Esophagus mucosa (tissue), 1 donor: ENCODE results near the gene RAB8A. TPM values are rescaled to one million over a fixed set of nuclear protein-coding genes. Genes with fewer than 3 reads are reported as not detected.
A peak's percentile ranks its signal among the peaks of the same experiment; 100 is the strongest.
"Not testable (repeated sequence)": the region's sequence is repeated elsewhere in the genome, so short reads cannot be mapped to it uniquely, and the experiment has no call there.

Source experiments
- ATAC-seq: fragments of 200-7000 bp; cut with Tn5 transposase; one replicate; pipeline ENCODE4 v1.9.1; 2020
- total RNA-seq: library from RNA; stranded (reverse); gene quantifications from one replicate; pipeline ENCODE4 v1.2.4, GENCODE V29; 2023
- donor health status: DM: yes; HTN: yes; CAD: no.

Gene RAB8A
- total RNA-seq, 1 donor from 2014 or later: 57.9 TPM

DNA sequence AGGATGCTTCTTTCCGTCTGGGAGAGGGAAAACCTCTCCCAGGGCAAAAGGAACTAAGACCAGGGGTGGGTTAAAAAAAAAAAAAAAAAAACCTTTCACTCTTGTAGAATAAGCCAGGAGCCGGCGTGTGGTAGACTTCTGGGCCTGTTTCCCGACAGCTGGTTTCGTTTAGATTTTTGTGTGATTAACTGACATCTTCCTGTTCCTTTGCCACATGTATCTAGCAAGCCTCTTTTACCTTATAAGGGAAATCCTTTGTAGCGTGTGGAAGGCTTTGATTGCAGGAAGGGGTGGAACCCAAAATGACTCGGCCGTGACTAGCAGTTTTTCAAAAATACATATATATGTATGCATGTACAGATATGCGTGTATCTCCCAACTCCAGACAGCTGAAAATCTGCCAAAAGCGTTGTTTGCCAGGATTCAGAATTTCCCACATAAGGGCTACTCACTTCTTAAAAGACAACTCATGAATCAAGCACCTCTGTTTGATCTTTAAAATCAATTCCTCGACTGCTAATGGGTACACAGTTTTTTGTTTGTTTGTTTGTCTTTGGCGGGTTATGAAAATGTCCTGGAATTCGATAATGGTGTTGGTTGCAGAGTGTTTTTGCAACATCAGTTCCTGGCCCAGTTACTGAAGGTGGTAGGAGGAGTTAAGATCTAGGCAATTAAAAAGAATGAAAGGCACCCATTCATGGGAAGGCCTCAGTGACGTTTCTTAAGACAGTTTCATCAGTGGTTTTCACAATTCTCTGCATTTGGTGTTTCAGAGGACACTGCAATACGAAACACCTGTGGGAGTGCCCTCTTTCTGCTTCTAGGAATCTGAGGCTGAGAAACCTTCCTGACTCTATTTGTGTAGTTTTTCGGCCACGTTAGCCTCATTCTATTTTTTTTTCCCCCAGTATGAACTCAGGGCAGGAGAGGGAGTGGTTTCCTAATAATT is 32.7 kb upstream of the RAB8A start:
- ATAC-seq: peak; percentile 32

- no peak for ATAC-seq
These were observed 27.5 kb upstream of the RAB8A start for GRCh38 chr19:16084067-16084685.

- ATAC-seq: no peak
These were observed 26.6 kb upstream of the RAB8A start for GRCh38 chr19:16085115-16085514.

DNA sequence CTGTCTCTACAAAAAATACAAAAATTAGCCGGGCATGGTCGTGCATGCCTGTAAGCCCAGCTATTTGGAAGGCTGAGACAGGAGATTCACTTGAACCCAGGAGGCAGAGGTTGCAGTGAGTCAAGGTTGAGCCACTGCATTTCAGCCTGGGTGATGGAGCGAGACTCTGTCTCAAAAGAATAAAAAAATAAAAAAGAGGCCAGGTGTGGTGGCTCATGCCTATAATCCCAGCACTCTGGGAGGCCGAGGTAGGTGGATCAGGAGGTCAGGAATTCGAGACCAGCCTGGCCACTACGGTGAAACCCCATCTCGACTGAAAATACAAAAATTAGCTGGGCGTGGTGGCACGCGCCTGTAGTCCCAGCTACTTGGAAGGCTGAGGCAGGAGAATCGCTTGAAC is 24.3 kb upstream of the RAB8A start:
- ATAC-seq: not testable (repeated sequence)

GRCh38 chr19:16087940-16088339 is 23.7 kb upstream of the RAB8A start:
- ATAC-seq: peak; percentile 18

GRCh38 chr19:16088351-16089009 is 23.2 kb upstream of the RAB8A start:
- ATAC-seq: peak; percentile 6

GRCh38 chr19:16089010-16089846 is 22.5 kb upstream of the RAB8A start:
- ATAC-seq: no peak

DNA sequence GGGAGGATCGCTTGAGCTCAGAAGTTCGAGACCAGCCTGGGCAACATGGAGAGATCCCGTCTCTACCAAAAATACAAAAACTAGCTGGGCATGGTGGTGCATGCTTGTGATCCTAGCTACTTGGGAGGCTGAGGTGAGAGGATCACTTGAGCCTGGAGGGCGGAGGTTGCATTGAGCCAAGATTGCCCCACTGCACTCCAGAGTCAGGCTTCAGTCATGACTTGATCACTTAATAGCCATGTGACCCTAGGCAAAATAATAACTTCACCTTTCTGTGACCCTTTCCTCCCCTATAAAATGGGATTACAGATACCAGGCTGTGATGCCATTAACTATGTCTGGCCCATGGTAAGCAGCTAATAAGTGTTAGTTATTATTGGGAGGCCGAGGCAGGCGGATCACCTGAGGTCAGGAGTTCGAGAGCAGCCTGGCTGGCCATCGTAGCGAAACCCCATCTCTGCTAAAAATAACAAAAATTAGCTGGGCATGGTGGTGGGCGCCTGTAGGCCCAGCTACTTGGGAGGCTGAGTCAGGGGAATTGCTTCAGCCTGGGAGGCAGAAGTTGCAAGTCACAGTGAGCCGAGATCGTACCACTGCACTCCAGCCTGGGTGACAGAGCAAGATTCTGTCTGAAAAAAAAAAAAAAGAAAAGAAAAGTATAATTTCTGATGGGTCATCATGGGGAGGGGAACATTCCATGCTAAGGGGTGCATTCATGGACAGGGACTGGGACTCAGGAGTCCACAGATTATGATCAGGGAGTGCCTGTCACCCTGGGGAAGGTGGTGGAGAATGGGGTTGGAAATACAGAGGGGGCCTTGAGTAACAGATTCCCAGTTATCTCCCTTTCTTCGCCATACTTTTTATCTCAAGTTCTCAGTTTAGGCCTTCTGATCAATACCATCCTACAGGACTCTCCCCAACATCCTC is 19.9 kb upstream of the RAB8A start:
- ATAC-seq: no peak

- no peak for ATAC-seq
These were observed 17.2 kb upstream of the RAB8A start for GRCh38 chr19:16094360-16095070.

DNA sequence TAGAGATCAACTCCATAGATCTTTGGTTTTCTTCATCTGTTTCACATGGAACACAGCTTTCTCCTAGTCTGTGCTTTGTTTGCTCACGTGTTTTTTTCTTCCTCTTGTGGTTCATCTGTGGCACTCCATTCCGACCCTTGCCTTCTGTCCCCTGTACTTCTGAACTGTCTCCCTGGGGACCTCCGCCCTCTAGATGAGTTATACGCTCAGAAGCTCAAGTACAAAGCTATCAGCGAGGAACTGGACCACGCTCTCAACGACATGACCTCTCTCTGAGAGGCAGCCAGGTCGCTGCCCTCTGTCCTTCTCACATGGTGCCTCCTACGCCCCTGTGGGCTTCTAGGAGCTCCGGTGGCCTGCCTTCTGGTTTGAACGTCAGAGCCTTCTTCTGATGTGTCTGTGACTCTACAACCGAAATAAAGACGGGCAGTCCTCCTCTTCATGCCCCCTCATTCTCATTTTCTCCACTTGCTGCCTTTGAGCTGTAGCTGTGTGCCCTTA is 16.6 kb upstream of the RAB8A start:
- no peak for ATAC-seq

DNA sequence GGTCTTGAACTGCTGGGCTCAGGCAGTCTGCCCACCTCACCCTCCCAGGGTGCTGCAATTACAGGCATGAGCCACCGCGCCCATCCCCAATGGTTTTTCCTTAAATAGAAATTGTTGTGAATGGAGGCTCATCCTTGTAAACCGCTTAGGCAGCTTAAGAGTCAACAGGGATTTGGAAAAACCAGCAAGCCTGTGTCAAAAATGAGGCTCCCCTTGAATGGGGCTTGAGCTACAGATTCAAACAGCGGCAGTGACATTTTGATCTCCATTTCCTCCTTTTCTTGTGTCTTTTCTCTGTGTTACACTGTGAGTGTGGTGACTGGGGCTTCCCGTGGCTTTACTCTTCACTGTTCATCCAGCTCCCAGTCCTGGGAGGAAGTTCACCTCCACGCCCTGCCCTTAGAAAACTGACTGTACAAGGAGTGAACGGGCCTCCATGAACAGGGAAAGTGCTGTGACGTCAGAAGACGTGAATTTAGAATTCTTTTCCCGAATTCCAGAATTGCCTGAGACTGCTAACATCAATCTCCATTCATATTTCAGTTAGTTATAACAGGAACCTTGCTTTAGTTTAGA is 15.3 kb upstream of the RAB8A start:
- peak; percentile 60 for ATAC-seq

DNA sequence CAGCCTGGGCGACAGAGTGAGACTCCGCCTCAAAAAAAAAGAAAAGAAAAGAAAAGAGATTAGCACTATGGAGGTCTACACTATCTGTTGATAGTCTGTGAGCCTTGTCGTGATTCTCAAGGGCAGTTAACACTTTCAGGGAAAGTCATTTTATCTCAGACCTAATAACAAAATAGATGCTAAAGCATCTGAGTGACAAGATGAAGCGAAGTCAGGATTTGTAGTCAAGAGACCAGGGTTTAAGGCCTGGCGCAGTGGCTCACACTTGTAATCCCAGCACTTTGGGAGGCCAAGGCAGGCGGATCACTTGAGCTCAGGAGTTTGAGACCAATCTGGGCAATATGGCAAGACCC is 13.3 kb upstream of the RAB8A start:
- no peak for ATAC-seq

DNA sequence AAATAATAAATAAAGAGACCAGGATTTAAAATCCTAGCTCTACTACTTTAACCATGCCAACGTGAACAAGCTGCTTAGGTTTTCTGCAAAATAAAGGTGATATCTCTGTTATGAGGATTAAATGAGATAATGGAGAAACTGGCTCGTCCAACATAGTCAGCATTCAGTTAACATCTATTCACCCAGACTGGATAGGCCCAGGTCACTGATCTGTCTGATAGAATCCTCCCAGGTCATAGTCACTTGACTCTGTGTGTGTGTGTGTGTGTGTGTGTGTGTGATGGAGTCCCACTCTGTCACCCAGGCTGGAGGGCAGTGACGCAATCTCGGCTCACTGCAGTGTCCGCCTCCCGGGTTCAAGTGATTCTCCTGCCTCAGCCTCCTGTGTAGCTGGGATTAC is 12.9 kb upstream of the RAB8A start:
- no peak for ATAC-seq

DNA sequence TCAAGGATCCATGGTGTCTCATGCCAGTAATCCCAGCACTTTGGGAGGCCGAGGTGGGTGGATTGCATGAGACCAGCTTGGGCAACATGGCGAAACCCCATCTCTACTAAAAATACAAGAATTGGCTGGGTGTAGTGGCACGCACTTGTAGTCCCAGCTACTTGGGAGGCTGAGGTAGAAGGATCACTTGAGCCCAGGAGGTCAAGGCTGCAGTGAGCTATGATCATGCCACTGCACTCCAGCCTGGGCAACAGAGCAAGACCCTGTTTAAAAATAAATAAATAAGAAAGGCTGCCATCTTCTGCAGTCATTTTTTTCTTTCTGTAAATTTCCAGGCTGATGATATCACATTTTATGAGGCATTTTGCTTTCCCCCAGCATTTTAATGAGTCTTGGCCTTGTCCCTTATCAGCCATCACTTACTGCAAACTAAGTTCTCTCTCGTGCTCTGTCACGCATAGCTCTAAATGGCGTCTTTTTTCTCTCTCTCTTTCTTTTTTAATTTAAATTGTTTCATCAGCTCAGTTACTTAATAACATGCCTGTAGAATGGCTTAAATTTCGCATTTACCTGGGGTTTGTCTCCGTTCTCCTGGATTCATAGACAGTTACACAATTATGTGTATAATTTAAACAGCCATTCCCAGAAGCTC is 12.2 kb upstream of the RAB8A start:
- ATAC-seq: not testable (repeated sequence)

DNA sequence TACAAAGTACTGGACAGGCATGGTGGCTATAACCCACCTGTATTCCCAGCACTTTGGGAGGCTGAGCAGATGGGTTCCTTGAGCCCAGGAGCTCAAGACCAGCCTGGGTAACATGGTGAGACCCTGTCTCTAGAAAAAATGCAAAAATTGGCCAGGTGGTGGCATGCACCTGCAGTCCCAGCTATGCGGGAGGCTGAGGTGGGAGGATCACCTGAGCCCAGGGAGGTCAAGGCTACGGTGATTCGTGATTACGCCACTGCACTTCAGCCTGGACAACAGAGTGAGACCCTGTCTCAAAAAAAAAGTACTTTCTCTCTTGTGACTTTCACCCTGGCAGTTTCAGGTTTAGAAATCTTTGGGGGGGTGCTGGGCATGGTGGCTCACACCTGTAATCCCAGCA is 11.2 kb upstream of the RAB8A start:
- ATAC-seq: no peak

DNA sequence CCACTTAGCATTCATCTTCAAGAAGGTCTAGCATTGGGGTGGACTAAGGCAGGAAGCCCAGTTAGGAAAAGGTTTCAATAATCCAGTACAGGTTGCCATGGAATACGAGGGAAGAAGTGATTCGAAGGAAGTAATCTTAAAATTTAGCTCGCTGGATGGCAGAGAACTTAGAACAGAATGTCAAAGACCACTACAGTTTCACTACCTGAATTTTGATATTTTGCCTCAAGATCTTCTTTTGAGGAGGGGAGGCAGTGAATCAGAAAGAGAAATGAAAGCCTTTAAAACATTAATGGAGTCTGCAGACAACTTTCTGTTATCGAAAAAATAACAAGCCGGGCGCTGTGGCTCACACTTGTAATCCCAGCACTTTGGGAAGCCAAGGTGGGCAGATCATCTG is 7.0 kb upstream of the RAB8A start:
- no peak for ATAC-seq

- peak; percentile 36 for ATAC-seq
These were observed 5.6 kb upstream of the RAB8A start for GRCh38 chr19:16106121-16106520.

- ATAC-seq: peak; percentile 5
These were observed 442 bp downstream of the RAB8A start for GRCh38 chr19:16111909-16112752.

GRCh38 chr19:16112778-16113177 is 1.1 kb downstream of the RAB8A start:
- no peak for ATAC-seq
